ENCODE measurements around the gene MAPRE3. TPM values are rescaled to one million over a fixed set of nuclear protein-coding genes. Genes with fewer than 3 reads are reported as not detected.
"Not testable (repeated sequence)": the region's sequence is repeated elsewhere in the genome, so short reads cannot be mapped to it uniquely, and the experiment has no call there.

MAPRE3 gene
- total and polyA plus RNA-seq, 5 donors from 2014 or later, result 0.38 to 1.7 (median 0.68) TPM

GRCh38 chr2:27071277-27071989 lies 101.0 kb downstream of the MAPRE3 start, which contains the start of gene OST4:
Gene OST4 (minus strand): TSS chr2:27071654.
- Mint-ChIP-seq H3K9me3 (no peaks in the 10 kb centered on the region), H3K36me3 (peaks cover 18% of the 10 kb centered on the region), H3K27me3 (no peaks in the 10 kb centered on the region)

GRCh38 chr2:27071990-27072830 lies 101.8 kb downstream of the MAPRE3 start:
- no peak for DNase-seq
- Histone ChIP-seq H3K36me3 (ENCODE audit: control insufficient read depth, insufficient read depth, low read length) (peaks cover 18% of the 10 kb centered on the region), H3K4me3 (ENCODE audit: low read depth, low read length) (peak overlapping the region; percentile 55), H3K27me3 (ENCODE audit: control insufficient read depth, insufficient read depth, low read length) (no peaks in the 10 kb centered on the region), H3K27ac (ENCODE audit: insufficient read depth, low read length, poor library complexity, severe bottlenecking) (peak overlapping the region; percentile 91), H3K4me1 (ENCODE audit: control insufficient read depth, insufficient read depth, low read length, poor library complexity, severe bottlenecking) (peaks cover 44% of the 10 kb centered on the region), H3K9me3 (ENCODE audit: control insufficient read depth in 2 of 2, low read length in 2 of 2) (no peaks in the 10 kb centered on the region)
- ATAC-seq (ENCODE audit: low read depth in 2 of 2), result peak in 1 of 2 donors; percentile 12
- peaks cover 14 to 77% (median 44%) of the 10 kb centered on the region in 4 donors for H3K4me1 Mint-ChIP-seq
- H3K4me3 Mint-ChIP-seq, result peak overlapping the region; percentile 79 to 92 (median 84)
- H3K36me3 Mint-ChIP-seq, result peaks cover 16% of the 10 kb centered on the region
- no peaks in the 10 kb centered on the region for H3K27me3 Mint-ChIP-seq
- peak overlapping the region; percentile 83 to 97 (median 88) for H3K27ac Mint-ChIP-seq
- no peaks in the 10 kb centered on the region for H3K9me3 Mint-ChIP-seq

More at GRCh38 chr2:27071277-27071989, 101.0 kb downstream of the MAPRE3 start, which contains the start of gene OST4:
- peaks cover 12 to 82% (median 45%) of the 10 kb centered on the region in 4 donors for H3K4me1 Mint-ChIP-seq
- ATAC-seq (ENCODE audit: low read depth in 2 of 2), result peak; percentile 92 to 94
- Histone ChIP-seq H3K9me3 (ENCODE audit: control insufficient read depth in 2 of 2, low read length in 2 of 2) (no peaks in the 10 kb centered on the region), H3K4me3 (ENCODE audit: low read depth, low read length) (peak within 1 kb of the TSS; percentile 92), H3K36me3 (ENCODE audit: control insufficient read depth, insufficient read depth, low read length) (peaks cover 19% of the 10 kb centered on the region), H3K27ac (ENCODE audit: insufficient read depth, low read length, poor library complexity, severe bottlenecking) (peak within 1 kb of the TSS; percentile 91), H3K4me1 (ENCODE audit: control insufficient read depth, insufficient read depth, low read length, poor library complexity, severe bottlenecking) (peaks cover 44% of the 10 kb centered on the region), H3K27me3 (ENCODE audit: control insufficient read depth, insufficient read depth, low read length) (no peaks in the 10 kb centered on the region)
- peak within 1 kb of the TSS; percentile 94 to 98 (median 97) for H3K27ac Mint-ChIP-seq
- DNase-seq, result peak; percentile 86 to 94 (median 90)
- H3K4me3 Mint-ChIP-seq, result peak within 1 kb of the TSS; percentile 92 to 99 (median 97)

GRCh38 chr2:27072920-27073319 lies 102.5 kb downstream of the MAPRE3 start:
- ATAC-seq (ENCODE audit: low read depth in 2 of 2), result no peak
- H3K4me3 ChIP-seq (ENCODE audit: low read depth, low read length), result no peak overlapping the region
- no peaks in the 10 kb centered on the region for H3K9me3 Mint-ChIP-seq
- H3K27me3 Mint-ChIP-seq, result no peaks in the 10 kb centered on the region
- peak overlapping the region; percentile 79 to 92 (median 84) for H3K4me3 Mint-ChIP-seq
- peaks cover 44% of the 10 kb centered on the region for H3K4me1 ChIP-seq (ENCODE audit: control insufficient read depth, insufficient read depth, low read length, poor library complexity, severe bottlenecking)
- H3K4me1 Mint-ChIP-seq, result peaks cover 14 to 70% (median 41%) of the 10 kb centered on the region in 4 donors
- H3K27me3 ChIP-seq (ENCODE audit: control insufficient read depth, insufficient read depth, low read length), result no peaks in the 10 kb centered on the region
- H3K36me3 ChIP-seq (ENCODE audit: control insufficient read depth, insufficient read depth, low read length), result peaks cover 12% of the 10 kb centered on the region
- DNase-seq, result no peak
- peak overlapping the region; percentile 58 to 97 (median 88) for H3K27ac Mint-ChIP-seq
- peaks cover 11% of the 10 kb centered on the region for H3K36me3 Mint-ChIP-seq
- no peaks in the 10 kb centered on the region for H3K9me3 ChIP-seq (ENCODE audit: control insufficient read depth in 2 of 2, low read length in 2 of 2)
- peak overlapping the region; percentile 91 for H3K27ac ChIP-seq (ENCODE audit: insufficient read depth, low read length, poor library complexity, severe bottlenecking)

- DNase-seq (no peak), ATAC-seq (ENCODE audit: low read depth in 2 of 2) (no peak)
- Histone ChIP-seq H3K36me3 (ENCODE audit: control insufficient read depth, insufficient read depth, low read length) (peaks cover 4% of the 10 kb centered on the region), H3K4me1 (ENCODE audit: control insufficient read depth, insufficient read depth, low read length, poor library complexity, severe bottlenecking) (peaks cover 42% of the 10 kb centered on the region), H3K27ac (ENCODE audit: insufficient read depth, low read length, poor library complexity, severe bottlenecking) (no peak overlapping the region), H3K4me3 (ENCODE audit: low read depth, low read length) (no peak overlapping the region), H3K9me3 (ENCODE audit: control insufficient read depth in 2 of 2, low read length in 2 of 2) (no peaks in the 10 kb centered on the region), H3K27me3 (ENCODE audit: control insufficient read depth, insufficient read depth, low read length) (no peaks in the 10 kb centered on the region)
- H3K27ac Mint-ChIP-seq, result no peak overlapping the region
- H3K9me3 Mint-ChIP-seq, result no peaks in the 10 kb centered on the region
- H3K36me3 Mint-ChIP-seq, result peaks cover 11% of the 10 kb centered on the region
- peak overlapping the region in 2 of 4 donors; percentile 8 to 92 for H3K4me3 Mint-ChIP-seq
- peaks cover 14 to 61% (median 38%) of the 10 kb centered on the region in 4 donors for H3K4me1 Mint-ChIP-seq
- H3K27me3 Mint-ChIP-seq, result no peaks in the 10 kb centered on the region
These were observed 103.3 kb downstream of the MAPRE3 start for GRCh38 chr2:27073782-27074181.

- H3K36me3 Mint-ChIP-seq, result no peaks in the 10 kb centered on the region
- ATAC-seq (ENCODE audit: low read depth in 2 of 2), result no peak
- peaks cover 30% of the 10 kb centered on the region for H3K4me1 ChIP-seq (ENCODE audit: control insufficient read depth, insufficient read depth, low read length, poor library complexity, severe bottlenecking)
These were observed 104.5 kb downstream of the MAPRE3 start for GRCh38 chr2:27074738-27075565.

GRCh38 chr2:27075566-27075871 lies 105.1 kb downstream of the MAPRE3 start:
- H3K27me3 Mint-ChIP-seq; H3K36me3 ChIP-seq (ENCODE audit: control insufficient read depth, insufficient read depth, low read length); DNase-seq; H3K36me3 Mint-ChIP-seq; H3K4me3 ChIP-seq (ENCODE audit: low read depth, low read length); H3K27me3 ChIP-seq (ENCODE audit: control insufficient read depth, insufficient read depth, low read length); ATAC-seq (ENCODE audit: low read depth in 2 of 2); H3K9me3 ChIP-seq (ENCODE audit: control insufficient read depth in 2 of 2, low read length in 2 of 2); H3K9me3 Mint-ChIP-seq: not testable (repeated sequence)
- Mint-ChIP-seq H3K4me3 (peak overlapping the region; percentile 24 to 92 (median 58)), H3K4me1 (peaks cover 14 to 48% (median 23%) of the 10 kb centered on the region in 4 donors), H3K27ac (peak overlapping the region in 2 of 3 donors; percentile 76 to 78)
- peaks cover 25% of the 10 kb centered on the region for H3K4me1 ChIP-seq (ENCODE audit: control insufficient read depth, insufficient read depth, low read length, poor library complexity, severe bottlenecking)
- peak overlapping the region; percentile 15 for H3K27ac ChIP-seq (ENCODE audit: insufficient read depth, low read length, poor library complexity, severe bottlenecking)

More at GRCh38 chr2:27074738-27075565, 104.5 kb downstream of the MAPRE3 start:
- H3K9me3 Mint-ChIP-seq, result no peaks in the 10 kb centered on the region
- no peaks in the 10 kb centered on the region for H3K27me3 ChIP-seq (ENCODE audit: control insufficient read depth, insufficient read depth, low read length)
- H3K27ac Mint-ChIP-seq, result peak overlapping the region; percentile 76 to 83 (median 78)
- peak in 2 of 3 donors; percentile 51 to 55 for DNase-seq
- H3K27me3 Mint-ChIP-seq, result no peaks in the 10 kb centered on the region
- H3K27ac ChIP-seq (ENCODE audit: insufficient read depth, low read length, poor library complexity, severe bottlenecking), result peak overlapping the region; percentile 15
- H3K4me3 Mint-ChIP-seq, result peak overlapping the region; percentile 50 to 92 (median 66)
- H3K9me3 ChIP-seq (ENCODE audit: control insufficient read depth in 2 of 2, low read length in 2 of 2), result no peaks in the 10 kb centered on the region
- H3K4me1 Mint-ChIP-seq, result peaks cover 14 to 50% (median 26%) of the 10 kb centered on the region in 4 donors
- H3K36me3 ChIP-seq (ENCODE audit: control insufficient read depth, insufficient read depth, low read length), result no peaks in the 10 kb centered on the region
- H3K4me3 ChIP-seq (ENCODE audit: low read depth, low read length), result no peak overlapping the region

GRCh38 chr2:27076323-27076722 lies 105.9 kb downstream of the MAPRE3 start:
- H3K27me3 Mint-ChIP-seq, result no peaks in the 10 kb centered on the region
- no peaks in the 10 kb centered on the region for H3K36me3 Mint-ChIP-seq
- no peaks in the 10 kb centered on the region for H3K9me3 ChIP-seq (ENCODE audit: control insufficient read depth in 2 of 2, low read length in 2 of 2)
- H3K4me1 ChIP-seq (ENCODE audit: control insufficient read depth, insufficient read depth, low read length, poor library complexity, severe bottlenecking), result peaks cover 26% of the 10 kb centered on the region
- H3K27ac Mint-ChIP-seq, result peak overlapping the region in 2 of 3 donors; percentile 12 to 83
- DNase-seq, result no peak
- peaks cover 14 to 48% (median 22%) of the 10 kb centered on the region in 4 donors for H3K4me1 Mint-ChIP-seq
- H3K4me3 Mint-ChIP-seq, result peak overlapping the region in 2 of 4 donors; percentile 36 to 92
- H3K4me3 ChIP-seq (ENCODE audit: low read depth, low read length), result no peak overlapping the region
- H3K27me3 ChIP-seq (ENCODE audit: control insufficient read depth, insufficient read depth, low read length), result no peaks in the 10 kb centered on the region
- ATAC-seq (ENCODE audit: low read depth in 2 of 2), result no peak
- no peak overlapping the region for H3K27ac ChIP-seq (ENCODE audit: insufficient read depth, low read length, poor library complexity, severe bottlenecking)
- no peaks in the 10 kb centered on the region for H3K36me3 ChIP-seq (ENCODE audit: control insufficient read depth, insufficient read depth, low read length)
- H3K9me3 Mint-ChIP-seq, result no peaks in the 10 kb centered on the region
